Kidney epithelial cell (primary cell): Measurements from ENCODE around the gene ANKRD33B. TPM values are rescaled to one million over a fixed set of nuclear protein-coding genes. Genes with fewer than 3 reads are reported as not detected.
"Not testable (repeated sequence)": the region's sequence is repeated elsewhere in the genome, so short reads cannot be mapped to it uniquely, and the experiment has no call there.

Experiments
- DNase-seq: peaks from one replicate; pipeline ENCODE4 v3.0.0-alpha.2; 2010; ENCODE audit warnings: low read depth
- H3K27me3 ChIP-seq: 2 replicates; pipeline ENCODE4 v1.6.0; 2011; ENCODE audit warnings: low read length; ENCODE audit not compliant: control insufficient read depth, insufficient read depth
- H3K36me3 ChIP-seq: 2 replicates; pipeline ENCODE4 v1.5.1; 2011; ENCODE audit warnings: low read length; ENCODE audit not compliant: control insufficient read depth, insufficient read depth
- H3K4me3 ChIP-seq: 2 replicates; pipeline ENCODE4 v1.5.1; 2011; ENCODE audit warnings: low read depth, mild to moderate bottlenecking, control low read depth, low read length
- total RNA-seq: library from RNA; depleted of rRNA; stranded (reverse); fragments of >200 nt; gene quantifications from 2 replicates; pipeline ENCODE4 v1.2.3, GENCODE V29; 2015
- TF ChIP-seq, protein P1 (sequence below): IDR thresholded peaks from 2 replicates; pipeline ENCODE4 v1.5.1; 2011; ENCODE audit warnings: mild to moderate bottlenecking, moderate library complexity, low read length, control low read depth, inconsistent platforms; ENCODE audit not compliant: insufficient read depth, poor library complexity, severe bottlenecking

Gene ANKRD33B
- total RNA-seq, 1 donor from 2014 or later = 5.0 TPM

DNA sequence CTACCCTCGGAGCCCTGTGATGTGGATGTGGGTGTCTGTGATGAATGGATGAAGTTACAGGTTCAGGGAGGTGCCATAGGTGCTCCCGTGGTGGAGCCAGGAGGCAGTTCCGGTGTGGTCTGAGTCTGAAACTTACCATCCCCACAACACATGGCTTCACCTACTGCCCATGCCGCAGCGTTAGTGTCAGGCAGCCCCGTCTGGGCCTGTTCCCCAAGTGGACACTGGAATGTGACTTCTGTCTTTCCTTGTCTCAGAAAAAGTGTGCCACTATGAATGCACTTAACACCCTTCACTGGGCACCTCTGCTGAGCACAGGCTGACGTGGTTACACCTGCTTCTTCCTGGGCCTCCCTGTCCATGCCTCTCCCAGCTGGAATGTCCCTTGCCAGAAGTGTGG is 8.6 kb downstream of the ANKRD33B start:
- H3K36me3 ChIP-seq = no peaks in the 10 kb centered on the region
- no peak overlapping the region for H3K4me3 ChIP-seq
- H3K27me3 ChIP-seq = no peaks in the 10 kb centered on the region
- DNase-seq = no peak
- TF ChIP-seq, protein P1, sequence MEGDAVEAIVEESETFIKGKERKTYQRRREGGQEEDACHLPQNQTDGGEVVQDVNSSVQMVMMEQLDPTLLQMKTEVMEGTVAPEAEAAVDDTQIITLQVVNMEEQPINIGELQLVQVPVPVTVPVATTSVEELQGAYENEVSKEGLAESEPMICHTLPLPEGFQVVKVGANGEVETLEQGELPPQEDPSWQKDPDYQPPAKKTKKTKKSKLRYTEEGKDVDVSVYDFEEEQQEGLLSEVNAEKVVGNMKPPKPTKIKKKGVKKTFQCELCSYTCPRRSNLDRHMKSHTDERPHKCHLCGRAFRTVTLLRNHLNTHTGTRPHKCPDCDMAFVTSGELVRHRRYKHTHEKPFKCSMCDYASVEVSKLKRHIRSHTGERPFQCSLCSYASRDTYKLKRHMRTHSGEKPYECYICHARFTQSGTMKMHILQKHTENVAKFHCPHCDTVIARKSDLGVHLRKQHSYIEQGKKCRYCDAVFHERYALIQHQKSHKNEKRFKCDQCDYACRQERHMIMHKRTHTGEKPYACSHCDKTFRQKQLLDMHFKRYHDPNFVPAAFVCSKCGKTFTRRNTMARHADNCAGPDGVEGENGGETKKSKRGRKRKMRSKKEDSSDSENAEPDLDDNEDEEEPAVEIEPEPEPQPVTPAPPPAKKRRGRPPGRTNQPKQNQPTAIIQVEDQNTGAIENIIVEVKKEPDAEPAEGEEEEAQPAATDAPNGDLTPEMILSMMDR = no peak

GRCh38 chr5:10573487-10574145 is 9.7 kb downstream of the ANKRD33B start:
- Histone ChIP-seq H3K4me3 (no peak overlapping the region), H3K27me3 (no peaks in the 10 kb centered on the region), H3K36me3 (no peaks in the 10 kb centered on the region)
- TF ChIP-seq, protein P1 = no peak
- DNase-seq = no peak

DNA sequence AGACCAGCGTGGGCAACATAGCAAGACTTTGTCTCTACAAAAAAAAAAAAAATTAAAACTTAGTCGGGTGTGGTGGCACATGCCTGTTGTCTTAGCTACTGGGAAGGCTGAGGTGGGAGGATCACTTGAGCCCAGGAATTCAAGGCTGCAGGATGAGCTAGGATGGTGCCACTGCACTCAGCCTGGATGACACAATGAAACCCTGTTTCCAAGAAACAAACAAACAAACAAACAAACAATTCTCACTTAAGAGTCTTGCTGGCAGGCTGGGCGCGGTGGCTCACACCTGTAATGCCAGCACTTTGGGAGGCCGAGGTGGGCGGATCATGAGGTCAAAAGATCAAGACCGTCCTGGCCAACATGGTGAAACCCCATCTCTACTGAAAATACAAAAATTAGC is 11.0 kb downstream of the ANKRD33B start:
- not testable (repeated sequence) for H3K36me3 ChIP-seq, DNase-seq, H3K4me3 ChIP-seq, H3K27me3 ChIP-seq

- no peaks in the 10 kb centered on the region for H3K27me3 ChIP-seq
- no peaks in the 10 kb centered on the region for H3K36me3 ChIP-seq
- TF ChIP-seq, protein P1 = no peak
- no peak for DNase-seq
- no peak overlapping the region for H3K4me3 ChIP-seq
These were observed 12.4 kb downstream of the ANKRD33B start for GRCh38 chr5:10576121-10576789.

- no peaks in the 10 kb centered on the region for H3K27me3 ChIP-seq
- no peaks in the 10 kb centered on the region for H3K36me3 ChIP-seq
- TF ChIP-seq, protein P1 = no peak
- H3K4me3 ChIP-seq = no peak overlapping the region
- DNase-seq = no peak
These were observed 12.9 kb downstream of the ANKRD33B start for GRCh38 chr5:10576790-10577189.

DNA sequence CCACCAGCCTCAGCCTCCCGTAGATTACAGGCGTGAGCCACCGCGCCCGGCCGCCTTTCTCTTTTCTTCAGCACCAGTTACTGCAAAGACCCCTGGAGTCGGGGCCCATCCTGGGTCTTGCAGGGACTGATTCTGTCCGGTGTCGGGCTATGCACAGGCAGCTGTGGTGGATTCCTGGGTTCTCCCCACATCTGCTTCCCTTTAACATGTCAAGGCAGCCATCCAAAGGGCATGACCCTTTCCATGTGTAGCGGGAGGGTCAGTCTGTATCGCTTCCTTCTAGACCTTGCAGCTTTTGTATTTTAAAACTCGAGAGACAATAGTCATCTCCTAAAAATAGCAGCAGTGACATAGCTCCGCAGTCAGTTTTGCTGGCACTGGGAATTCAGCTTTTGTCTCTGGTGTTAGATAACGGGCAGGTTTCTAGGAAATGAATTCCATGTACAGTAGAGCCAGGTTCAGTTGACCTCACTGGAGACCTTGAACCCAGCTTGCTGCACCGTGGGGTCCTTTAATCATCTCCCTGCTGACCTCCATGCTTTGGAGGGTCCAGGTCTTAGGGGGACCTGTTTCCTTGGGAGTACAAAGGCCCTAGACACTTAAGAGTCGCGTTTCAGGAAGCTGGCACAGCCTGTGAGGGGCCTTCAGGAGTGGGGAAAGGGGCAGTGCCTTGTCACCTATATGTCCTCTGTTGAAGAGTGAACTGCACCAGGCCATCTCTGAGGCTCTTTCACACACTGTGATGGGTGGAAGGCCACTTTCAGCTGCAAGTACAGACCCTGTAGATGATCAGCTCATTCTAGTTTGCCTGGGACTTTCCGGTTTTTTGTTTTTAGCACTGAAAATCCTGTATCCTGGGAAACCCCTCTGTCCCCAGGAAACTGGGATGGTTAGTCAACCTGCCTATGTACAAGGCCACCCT is 13.8 kb downstream of the ANKRD33B start:
- TF ChIP-seq, protein P1 = no peak
- DNase-seq = no peak
- H3K4me3 ChIP-seq = no peak overlapping the region
- no peaks in the 10 kb centered on the region for H3K27me3 ChIP-seq
- H3K36me3 ChIP-seq = no peaks in the 10 kb centered on the region
